NCI-H2196 (cell line): ENCODE measurements around the gene SLC25A11.

Source experiments
- DNase-seq: peaks from one replicate; lab custom pipeline; 2025; ENCODE audit not compliant: unreplicated experiment; lab: John Stamatoyannopoulos, UW

SLC25A11 gene

GRCh38 chr17:4896332-4897197, 43.3 kb downstream of the SLC25A11 start:
- DNase-seq, result no peak

GRCh38 chr17:4895657-4896331, 44.1 kb downstream of the SLC25A11 start:
- no peak for DNase-seq

DNA sequence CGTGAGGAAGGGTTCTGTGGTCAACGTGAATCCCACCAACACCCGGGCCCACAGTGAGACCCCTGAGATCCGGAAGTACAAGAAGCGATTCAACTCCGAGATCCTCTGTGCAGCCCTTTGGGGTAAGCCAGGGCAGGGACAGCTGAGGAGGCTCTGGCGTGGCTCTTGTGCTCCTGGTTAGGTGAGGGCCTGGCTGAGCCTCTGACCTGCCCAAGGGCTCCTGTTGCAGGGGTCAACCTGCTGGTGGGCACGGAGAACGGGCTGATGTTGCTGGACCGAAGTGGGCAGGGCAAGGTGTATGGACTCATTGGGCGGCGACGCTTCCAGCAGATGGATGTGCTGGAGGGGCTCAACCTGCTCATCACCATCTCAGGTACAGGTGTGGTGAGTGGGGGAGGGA, 44.7 kb downstream of the SLC25A11 start:
- DNase-seq, result no peak

DNA sequence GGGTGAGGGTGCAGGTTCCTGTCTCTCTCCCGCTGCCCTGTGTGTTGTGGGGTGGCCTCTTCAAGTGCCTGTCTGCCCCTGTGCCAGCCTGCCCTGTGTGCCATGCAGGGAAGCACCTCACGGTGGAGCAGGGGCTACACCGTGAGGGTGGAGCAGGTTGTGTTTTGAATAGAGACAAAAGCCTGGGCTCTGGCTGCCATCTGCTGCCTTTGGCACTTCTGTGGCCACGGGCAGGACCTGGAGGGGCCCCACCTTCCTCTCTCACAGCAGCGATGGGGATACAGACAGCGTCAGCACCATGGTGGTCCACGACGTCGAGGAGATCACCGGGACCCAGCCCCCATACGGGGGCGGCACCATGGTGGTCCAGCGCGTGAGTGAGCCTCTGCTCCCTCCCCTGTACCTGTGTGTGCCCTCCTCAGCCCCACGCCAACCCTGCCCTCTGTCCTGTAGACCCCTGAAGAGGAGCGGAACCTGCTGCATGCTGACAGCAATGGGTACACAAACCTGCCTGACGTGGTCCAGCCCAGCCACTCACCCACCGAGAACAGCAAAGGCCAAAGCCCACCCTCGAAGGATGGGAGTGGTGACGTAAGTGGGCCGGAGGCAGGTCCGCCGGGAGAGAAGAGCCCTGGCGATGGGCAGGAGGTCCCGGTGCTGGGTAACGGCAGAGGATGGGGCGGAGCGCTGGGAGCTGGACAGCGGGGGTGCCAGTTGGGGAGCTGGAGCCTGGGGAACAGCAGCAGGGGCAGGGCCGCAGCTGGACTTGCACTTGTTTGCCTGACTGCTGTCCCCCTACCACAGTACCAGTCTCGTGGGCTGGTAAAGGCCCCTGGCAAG, 45.9 kb downstream of the SLC25A11 start:
- DNase-seq, result no peak

- no peak for DNase-seq
Observed at GRCh38 chr17:4893272-4893671, 46.6 kb downstream of the SLC25A11 start.

GRCh38 chr17:4892499-4893221, 47.2 kb downstream of the SLC25A11 start:
- no peak for DNase-seq

DNA sequence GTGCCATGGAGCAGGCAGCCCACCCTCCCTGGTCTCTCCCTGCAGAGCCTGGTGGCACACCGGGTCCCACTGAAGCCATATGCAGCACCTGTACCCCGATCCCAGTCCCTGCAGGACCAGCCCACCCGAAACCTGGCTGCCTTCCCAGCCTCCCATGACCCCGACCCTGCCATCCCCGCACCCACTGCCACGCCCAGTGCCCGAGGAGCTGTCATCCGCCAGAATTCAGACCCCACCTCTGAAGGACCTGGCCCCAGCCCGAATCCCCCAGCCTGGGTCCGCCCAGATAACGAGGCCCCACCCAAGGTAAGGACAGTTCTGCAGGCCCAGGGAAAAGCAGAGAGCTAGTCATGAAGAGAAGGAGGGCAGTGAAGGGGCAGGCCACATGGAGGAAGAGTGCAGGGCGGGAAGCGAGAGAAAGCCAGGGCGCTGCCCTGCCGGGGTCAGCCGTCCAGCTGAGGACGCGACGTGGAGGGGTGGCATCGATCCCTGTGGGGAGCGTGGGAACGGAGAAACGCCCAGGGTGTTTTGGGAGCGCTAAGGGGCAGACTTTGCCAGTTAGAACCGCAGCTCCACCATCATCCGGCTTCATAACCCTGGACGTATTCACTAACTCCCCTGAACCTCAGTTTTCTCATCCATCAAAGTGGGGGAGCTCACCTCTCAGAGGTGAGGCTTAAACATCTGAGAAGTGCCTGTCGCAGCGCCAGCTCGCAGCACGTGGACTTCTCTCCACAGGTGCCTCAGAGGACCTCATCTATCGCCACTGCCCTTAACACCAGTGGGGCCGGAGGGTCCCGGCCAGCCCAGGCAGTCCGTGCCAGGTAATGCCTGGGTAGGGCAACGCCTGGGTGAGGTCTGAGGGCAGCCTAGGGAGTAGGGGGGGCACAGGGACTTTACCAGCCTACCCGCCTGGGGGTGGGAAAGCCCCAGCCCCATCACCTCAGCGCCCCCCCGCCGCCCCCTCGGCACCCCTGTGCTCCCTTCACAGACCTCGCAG, 48.1 kb downstream of the SLC25A11 start:
- DNase-seq, result no peak

- DNase-seq, result no peak
Observed at GRCh38 chr17:4887581-4887980, 52.3 kb downstream of the SLC25A11 start.
